ENCODE measurements around the gene ZDHHC16. TPM values are rescaled to one million over a fixed set of nuclear protein-coding genes. Genes with fewer than 3 reads are reported as not detected.
"Not testable (repeated sequence)": the region's sequence is repeated elsewhere in the genome, so short reads cannot be mapped to it uniquely, and the experiment has no call there.

The ZDHHC16 gene
- 29.8 and 38.1 TPM in 2 replicates for total RNA-seq (2014; rRNA removed; shearing (Covaris generic))

DNA sequence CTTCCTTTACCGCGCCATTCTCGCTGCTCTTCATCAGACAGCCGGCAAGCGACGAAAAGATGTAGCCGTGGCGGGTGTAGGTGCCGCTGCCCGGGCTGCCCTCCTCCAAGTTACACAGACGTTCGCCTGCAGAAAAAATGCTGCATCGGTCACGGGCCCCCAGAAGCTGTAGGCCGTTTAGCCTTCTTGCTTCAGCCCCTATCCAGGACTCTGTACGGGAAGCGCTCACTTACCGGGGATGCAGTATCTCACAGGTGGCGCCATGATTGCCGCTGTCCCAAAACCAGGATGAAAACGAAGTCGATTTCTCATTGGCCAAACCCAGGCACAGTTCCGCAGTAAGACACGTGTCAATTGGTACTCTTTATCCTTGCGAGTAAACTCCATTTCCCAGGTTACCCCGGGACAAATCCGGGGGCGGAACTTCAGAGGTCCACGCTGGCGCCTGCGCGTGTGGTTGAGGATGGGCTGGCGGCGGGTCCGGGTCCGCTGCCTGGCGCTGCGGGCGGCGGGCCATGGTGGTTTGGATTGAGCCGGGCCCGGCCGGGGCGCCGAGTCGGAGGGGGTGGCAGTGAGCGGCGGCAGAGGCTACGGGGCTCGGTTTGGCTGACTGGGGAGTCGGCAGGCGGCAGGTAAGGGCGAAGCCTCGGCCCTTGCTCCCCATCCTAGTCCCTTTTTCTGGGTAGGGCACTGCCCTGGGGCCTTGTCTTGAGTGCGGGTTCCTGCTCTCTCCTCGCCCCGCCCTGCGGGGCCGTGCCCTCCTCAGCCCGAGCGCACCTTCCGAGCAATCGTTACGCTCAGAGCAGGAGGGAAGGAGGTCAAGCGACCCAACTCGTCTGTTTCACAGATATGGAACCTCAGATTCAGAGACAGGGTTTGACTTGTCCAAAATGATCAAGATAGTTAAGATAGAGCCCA, at the start of gene ZDHHC16, which contains the start of gene EXOSC1:
Gene ZDHHC16 (plus strand): TSS at position 454 of the 918 bp plus-strand sequence. CDS start 5,501 bp downstream, outside the sequence.
Gene EXOSC1 (minus strand): TSS at position 285 of the 918 bp plus-strand sequence. CDS start 21 bp downstream, at position 264.
- DNase-seq (ENCODE audit: low read depth) = peak; percentile 91

DNA sequence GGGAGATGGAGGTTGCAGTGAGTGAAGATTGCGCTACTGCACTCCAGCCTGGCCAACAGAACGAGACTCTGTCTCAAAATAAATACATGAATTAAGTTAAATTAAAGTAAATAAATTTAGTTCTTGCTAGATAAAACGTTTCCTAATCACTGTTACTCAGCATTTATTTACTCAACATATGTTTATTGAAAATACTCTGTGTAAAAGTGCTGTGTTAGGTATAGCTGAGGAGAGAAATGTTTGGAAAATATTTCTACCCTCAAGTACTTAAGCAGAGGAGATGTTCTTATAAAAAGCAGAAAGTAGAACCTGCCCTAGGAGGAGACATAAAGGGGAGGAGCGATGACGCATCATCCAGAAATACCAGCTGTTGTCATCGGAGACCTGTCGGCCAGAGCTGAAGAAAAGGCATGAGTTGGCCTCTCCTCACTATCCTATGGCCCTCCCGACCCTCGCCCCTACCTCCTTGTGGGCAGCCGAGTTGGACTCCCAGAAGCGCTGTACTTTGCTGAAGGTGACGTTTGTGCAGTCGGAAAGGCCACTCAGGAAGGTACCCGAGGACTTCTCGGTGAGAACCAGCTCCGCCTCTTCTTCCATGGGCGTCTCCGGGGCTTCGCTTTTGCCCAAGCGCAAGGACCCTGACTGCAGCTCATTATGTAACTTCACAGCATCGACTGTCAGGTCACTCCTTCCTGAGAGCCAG, 46.0 kb upstream of the ZDHHC16 start:
- DNase-seq (ENCODE audit: low read depth) = peak; percentile 76

DNA sequence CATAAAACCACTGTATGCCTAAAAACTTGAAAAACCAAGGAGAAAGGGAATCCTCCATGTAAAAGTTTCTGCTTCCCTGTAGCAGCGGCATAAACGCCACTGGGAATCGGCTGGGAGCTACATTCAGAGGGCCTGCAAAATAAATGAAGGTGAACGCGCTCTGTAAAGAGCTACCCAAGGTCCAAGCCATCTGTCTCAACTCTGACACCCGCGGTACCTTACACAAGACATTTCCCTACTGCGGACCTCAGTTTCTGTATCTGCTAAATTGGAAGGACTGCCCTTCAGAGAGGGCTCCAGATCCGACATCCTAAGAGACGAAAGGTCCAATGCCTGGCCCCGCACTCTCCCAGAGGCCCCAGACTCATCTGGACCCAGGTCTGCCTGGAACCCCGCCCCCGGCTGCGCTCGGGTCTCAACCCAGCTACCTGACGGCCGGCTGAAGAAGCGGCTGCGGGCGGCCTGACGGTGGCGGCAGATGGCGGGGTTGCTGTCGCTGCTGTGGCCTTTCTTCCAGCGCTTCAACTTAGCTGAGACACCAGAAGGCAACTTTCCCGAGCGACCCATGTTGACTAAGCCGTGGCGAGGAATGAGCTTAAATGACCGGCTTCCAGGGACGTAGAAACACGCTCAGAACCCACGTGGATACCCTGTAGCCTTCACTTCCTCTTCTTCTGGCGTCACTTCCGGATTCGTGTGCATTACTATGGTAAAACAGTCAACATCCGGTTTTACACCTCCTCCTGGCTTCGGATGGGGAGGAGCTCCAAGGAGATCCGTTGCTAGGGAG, 45.1 kb upstream of the ZDHHC16 start, which contains the start of gene RRP12:
Gene RRP12 (minus strand): TSS at position 676 of the 790 bp plus-strand sequence. CDS start 109 bp downstream, at position 567.
- peak; percentile 95 for DNase-seq (ENCODE audit: low read depth)

DNA sequence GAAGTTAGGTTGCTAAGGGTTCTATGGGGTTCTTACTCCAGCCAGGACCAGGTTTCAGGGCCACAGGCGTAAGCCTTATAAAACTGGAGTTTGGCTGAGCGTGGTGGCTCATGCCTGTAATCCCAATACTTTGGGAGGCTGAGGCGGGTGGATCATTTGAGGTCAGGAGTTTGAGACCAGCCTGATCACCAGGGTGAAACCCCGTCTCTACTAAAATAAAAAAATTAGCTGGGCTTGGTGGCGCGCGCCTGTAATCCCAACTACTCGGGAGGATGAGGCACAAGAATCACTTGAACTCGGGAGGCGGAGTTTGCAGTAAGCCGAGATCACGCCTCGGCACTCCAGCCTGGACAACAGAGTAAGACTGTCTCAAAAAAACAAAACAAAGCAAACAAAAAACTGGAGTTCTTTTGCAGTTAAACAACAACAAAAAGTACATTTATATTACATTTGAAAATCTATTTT, 44.5 kb upstream of the ZDHHC16 start:
- DNase-seq (ENCODE audit: low read depth) = no peak

DNA sequence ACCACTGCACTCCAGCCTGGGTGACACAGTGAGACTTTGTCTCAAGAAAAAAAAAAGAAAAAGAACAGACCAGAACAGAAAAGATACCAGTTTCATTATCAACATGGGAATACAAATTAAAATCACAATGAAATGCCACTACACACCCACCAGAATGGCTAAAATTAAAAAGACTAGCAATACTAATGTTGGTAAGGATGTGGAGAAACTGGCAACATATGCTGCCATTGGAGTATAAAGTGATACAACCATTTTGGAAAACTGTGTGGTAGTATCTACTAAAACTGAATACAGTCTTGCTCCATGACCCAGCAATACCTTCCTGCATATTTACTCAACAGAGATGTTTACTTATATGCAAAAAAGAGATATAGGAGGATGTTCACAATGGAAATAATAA, 41.9 kb upstream of the ZDHHC16 start:
- no peak for DNase-seq (ENCODE audit: low read depth)

DNA sequence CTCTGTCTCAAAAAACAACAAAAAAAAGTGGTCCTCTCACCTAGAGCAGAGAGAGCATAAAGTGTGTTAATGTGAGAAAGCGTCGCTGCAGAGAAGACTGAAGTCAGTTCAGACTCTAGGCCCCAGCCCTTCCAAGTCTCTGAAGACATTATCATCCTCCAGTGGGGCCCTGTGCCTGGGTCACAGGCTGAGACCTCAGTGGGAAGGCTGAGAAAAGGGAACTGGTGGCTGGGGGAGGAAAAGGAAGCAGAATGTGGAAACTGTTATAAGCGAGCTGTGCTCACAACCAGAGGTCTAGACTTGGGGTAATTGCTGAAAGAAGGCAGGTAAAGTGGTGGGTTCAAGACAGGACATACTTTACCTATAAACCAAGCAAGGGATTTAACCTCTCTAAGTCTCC, 39.9 kb upstream of the ZDHHC16 start:
- no peak for DNase-seq (ENCODE audit: low read depth)

DNA sequence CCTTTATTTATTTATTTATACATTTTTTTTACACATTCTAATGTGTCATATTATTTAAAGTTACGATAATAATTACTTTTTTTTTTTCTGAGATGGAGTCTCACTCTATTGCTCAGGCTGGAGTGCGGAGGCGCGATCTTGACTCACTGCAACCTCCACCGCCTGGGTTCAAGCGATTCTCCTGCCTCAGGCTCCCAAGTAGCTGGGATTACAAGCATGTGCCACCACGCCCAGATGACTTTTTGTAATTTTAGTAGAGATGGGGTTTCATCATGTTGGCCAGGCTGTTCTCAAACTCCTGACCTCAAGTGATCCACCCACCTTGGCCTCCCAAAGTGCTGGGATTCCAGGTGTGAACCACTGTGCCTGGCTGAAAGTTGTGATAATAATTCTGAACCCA, 39.5 kb upstream of the ZDHHC16 start:
- not testable (repeated sequence) for DNase-seq (ENCODE audit: low read depth)

DNA sequence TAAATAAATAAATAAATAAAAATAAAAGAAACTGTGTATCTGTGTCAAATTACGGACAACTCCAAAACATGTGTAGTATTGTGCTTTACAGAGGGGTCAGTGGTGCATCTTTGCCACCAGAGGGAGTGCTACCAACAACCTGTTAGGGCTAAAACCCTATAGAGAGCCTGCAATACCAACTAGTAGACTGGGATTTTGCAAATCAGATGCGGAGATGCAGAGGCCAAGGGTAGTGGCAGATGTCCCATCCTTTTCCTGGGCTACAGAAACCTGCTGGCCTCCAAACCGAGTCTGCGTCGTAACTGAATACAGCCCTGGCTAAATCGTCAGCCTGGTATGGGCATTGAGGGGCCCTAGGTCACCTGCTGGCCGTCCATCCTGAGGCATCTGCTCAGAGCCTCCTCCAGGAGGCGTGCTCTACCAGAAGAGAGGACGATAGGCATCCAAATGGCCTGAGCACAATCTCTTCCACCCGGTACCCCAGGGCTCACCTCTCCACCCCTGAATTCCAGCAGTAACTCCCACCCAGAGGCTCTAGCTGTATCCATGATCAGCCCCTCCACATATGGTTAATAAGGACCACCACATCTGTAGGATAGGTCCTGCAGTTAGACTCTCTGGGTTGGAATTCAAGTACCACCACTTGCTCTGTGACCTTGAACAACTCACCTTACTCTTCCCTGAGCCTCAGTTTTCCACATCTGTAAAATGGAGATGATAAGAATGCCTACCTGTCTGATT, 38.6 kb upstream of the ZDHHC16 start:
- DNase-seq (ENCODE audit: low read depth) = peak; percentile 63

DNA sequence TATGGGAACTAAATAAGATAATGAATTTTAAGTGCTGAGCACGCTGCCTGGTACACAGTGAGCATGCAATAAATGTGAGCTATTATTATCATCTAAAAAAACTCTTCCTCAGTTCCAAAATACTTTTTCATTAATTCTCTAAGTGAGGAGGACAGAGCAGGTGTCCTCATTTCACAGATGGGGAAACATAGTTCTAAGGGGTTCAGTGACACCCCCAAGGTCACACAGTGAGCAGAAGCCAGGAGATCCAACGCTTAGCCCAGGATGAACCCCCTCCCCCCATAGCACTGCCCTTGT, 38.1 kb upstream of the ZDHHC16 start:
- DNase-seq (ENCODE audit: low read depth) = no peak

DNA sequence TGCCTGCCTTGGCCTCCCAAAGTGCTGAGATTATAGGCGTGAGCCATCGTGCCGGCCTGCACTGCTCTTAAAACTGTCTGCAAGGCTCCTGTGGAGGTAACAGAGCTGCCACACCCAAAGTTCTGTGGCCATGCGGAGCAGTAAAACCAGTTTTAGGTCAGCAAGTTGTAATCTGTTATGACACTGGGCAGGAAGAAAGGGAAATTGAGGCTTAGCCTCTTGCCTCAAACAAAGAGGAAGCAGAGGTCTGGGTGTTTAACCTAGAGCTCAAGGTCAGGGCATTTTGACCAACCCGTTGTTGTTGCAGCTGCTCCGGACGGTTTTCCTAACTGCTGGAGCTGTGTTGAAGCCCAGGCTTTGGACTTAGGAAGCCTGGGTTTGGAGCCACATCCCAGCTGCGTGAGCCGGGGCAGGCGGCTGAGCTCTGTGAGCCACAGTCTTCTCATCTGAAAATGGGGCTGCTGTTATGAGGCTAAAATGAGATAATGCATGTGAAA, 37.4 kb upstream of the ZDHHC16 start:
- no peak for DNase-seq (ENCODE audit: low read depth)

DNA sequence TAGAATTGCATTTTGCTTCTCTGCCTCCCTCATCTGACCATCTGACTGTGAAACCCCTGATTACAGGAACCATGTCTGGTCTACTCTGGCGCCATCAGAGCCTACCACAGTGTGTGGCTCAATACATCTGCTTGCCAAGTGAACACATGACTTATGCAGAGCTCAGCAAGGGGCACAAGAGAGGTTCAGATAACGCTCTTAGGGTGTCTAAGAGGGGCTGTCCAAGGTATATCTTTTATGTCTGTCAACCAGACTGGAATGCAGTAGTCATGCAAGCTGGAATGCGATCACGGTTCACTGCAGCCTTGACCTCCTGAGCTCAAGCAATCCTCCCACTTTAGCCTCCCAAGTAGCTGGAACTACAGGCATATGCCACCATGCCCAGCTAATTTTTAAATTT, 34.6 kb upstream of the ZDHHC16 start:
- peak; percentile 63 for DNase-seq (ENCODE audit: low read depth)

DNA sequence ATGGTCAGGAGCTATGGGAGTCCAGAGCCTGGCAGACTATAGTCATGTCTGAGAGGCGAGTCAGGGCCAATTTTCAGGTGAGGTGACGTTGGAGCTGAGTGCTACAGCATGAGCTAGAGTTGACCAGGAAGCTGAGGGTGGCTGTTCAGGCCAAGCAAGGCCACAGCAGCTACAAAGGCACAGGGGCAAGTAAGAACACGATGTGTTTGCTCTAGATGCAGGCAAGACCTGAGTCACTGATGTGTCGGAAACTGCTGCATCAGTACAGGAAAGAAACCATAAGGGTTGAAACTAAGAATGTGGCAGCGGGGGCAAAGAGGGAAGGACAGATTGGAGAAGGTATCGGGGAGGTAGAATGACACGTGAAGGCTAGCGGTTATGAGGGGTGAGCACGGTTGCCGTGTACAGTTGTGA, 33.1 kb upstream of the ZDHHC16 start:
- DNase-seq (ENCODE audit: low read depth) = no peak

DNA sequence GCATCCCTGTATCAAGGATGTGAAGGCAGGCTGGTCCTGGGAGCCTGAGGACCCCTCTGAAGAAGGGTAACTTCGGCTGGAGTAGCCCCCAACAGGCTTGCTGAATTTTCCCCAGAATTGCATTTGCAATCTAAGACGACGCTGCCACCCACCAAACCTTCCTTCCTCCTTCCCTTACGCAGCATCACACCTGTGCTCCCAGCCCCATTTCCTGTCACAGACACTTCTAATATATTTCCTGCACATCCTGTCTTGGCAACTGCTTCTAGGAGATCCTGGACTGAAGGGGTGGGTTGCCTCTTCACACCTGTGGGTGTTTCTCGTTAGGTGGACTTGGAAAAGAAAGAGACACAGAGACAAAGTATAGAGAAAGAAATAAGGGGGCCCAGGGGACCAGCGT, 29.4 kb upstream of the ZDHHC16 start:
- no peak for DNase-seq (ENCODE audit: low read depth)

DNA sequence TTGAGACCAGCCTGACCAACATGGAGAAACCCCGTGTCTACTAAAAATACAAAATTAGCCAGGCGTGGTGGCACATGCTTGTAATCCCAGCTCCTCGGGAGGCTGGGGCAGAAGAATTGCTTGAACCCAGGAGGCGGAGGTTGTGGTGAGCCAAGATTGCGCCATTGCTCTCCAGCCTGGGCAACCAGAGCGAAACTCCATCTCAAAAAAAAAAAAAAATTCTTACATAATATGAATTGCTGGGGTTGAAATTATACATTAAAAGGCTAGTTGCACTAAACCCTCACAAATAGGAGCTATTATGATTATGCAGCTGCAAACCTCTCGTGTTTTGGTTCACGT, 22.2 kb upstream of the ZDHHC16 start:
- not testable (repeated sequence) for DNase-seq (ENCODE audit: low read depth)

DNA sequence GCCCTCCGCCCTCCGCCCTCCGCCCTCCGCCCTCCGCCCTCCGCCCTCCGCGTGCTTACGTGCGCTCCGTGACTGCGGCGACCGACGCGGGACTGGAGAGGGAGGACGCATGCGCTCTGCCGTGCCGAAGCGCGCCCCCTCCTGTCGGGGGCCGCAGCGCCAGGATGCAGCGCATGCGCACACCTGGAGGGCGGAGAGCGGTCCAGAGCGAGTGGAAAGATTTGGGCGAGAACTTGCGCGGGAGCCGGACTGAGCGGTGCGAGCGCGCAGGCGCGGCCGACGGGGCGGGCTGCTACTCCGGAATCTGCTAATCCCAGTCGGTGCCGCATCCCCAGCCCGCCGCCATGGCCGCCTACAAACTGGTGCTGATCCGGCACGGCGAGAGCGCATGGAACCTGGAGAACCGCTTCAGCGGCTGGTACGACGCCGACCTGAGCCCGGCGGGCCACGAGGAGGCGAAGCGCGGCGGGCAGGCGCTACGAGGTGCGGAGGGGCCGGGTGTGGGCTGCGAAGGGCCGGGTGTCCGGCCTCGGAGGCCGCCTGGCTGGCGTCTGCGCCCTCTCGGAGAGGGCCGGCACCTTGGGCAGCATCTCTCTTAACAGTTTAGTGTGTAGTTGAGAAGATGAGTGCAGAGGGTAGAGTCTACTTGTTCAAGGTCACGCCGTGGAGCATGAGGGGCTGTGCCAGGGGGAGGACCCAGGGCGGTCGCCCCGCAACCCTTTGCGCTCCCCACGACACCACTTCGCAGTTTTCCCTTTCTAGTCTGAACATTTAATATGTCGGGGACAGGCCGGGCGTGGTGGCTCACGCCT, 19.8 kb upstream of the ZDHHC16 start, which contains the start of gene PGAM1:
Gene PGAM1 (plus strand): TSS at position 228 of the 812 bp plus-strand sequence. CDS start 117 bp downstream, at position 345.
- peak; percentile 97 for DNase-seq (ENCODE audit: low read depth)

DNA sequence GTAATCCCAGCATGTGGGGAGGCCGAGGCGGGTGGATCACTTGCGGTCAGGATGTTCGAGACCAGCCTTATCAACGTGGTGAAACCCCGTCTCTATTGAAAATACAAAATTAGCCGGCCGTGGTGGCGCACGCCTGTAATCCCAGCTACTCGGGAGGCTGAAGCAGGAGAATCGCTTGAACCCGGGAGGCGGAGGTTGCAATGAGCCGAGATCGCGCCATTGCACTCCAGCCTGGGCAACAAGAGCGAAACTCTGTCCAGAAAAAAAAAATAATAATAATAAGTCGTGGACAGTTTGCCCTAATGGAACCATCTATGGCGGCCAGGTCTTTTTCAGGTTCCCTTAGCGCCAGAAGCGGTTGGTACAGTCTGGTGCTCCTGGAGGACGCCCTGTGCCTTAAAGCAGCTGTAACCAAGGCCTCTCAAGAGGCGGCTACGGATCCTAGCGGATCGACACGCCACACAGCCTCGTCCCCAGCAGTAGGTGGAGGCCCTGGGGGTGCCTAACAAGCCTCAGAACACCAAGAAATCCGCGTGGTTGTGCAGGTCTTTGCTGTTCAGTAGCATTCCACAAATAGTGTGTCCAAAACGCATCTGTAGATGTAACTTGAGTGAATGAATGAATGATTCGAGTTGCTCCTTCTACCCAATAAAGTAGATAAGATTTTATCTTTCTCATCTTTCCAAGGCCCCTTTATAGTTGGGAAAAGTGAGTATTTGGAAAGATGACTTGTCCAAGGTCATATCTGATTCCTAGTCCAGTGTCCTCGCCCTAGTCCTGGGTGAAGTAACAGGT, 19.0 kb upstream of the ZDHHC16 start:
- peak; percentile 18 for DNase-seq (ENCODE audit: low read depth)

DNA sequence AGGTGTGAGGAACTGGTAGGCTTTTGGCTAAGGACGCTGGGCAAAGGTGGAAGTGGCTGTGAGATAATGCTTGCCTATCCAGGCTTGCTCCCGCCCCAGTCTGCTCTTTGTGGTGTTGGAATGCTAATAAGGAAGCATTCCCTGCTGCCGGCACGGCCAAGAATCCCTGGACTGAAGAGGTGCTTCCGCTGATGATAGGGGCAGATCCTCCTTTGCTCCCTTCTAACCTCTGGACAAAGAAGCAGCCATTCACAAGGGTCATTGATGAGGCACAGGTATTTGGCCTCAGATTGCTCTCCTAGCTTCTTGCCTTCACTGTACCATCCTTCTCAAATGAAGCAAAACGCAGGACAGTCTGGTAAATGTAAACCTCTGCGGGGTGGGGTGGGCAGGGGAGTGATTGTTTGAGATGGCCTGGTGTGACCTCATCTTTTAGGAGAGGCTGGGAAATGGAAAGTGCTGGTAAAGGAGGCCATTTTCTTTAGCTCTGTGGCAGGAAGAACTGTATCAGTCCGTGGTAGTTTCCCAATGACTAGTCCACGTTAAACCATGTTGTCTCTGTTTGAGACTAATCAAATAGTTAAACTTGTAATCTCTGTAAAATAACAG, 18.3 kb upstream of the ZDHHC16 start:
- DNase-seq (ENCODE audit: low read depth) = peak; percentile 51

DNA sequence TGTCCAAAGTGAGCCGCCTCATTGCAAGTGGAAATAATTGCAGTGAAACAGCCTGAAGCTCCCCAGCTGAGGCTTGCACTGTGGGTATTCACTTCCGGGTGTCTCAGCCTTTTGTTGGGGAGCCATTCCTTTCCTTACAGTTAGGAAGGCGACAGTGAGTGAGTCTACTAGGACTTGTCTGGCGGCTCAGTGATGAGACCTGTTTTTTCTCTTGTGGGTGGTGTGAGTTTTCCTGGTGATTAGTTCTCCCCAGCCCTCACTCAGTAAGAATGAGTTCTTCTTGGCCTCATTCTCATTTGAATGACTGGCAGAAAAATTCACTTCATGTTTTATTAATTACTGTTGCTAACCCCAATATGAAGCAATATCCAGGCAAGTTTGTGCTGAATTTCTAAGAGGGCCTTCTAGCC, 17.4 kb upstream of the ZDHHC16 start:
- DNase-seq (ENCODE audit: low read depth) = no peak

DNA sequence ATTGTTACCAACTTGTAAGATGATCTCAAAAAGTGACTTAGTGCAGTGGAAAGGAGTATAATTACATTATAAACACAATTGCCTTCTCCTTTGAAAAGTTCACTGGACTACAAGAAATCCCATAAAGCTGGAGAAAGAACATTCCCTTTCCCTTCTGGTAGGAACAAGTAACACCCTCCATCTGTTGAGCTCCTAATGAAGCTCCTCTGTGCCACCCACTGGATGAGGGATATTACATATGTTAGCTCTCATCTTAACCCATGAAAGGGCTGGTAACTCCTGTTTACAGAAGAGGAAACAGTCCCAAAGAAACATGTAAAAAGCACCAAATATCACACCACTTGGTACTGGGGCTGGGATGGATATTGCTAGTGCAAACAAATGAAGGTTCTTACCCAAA, 11.9 kb upstream of the ZDHHC16 start:
- DNase-seq (ENCODE audit: low read depth) = no peak

All from Daoy (cell line).